ENCODE data around the gene RAB10.

RAB10 gene

DNA sequence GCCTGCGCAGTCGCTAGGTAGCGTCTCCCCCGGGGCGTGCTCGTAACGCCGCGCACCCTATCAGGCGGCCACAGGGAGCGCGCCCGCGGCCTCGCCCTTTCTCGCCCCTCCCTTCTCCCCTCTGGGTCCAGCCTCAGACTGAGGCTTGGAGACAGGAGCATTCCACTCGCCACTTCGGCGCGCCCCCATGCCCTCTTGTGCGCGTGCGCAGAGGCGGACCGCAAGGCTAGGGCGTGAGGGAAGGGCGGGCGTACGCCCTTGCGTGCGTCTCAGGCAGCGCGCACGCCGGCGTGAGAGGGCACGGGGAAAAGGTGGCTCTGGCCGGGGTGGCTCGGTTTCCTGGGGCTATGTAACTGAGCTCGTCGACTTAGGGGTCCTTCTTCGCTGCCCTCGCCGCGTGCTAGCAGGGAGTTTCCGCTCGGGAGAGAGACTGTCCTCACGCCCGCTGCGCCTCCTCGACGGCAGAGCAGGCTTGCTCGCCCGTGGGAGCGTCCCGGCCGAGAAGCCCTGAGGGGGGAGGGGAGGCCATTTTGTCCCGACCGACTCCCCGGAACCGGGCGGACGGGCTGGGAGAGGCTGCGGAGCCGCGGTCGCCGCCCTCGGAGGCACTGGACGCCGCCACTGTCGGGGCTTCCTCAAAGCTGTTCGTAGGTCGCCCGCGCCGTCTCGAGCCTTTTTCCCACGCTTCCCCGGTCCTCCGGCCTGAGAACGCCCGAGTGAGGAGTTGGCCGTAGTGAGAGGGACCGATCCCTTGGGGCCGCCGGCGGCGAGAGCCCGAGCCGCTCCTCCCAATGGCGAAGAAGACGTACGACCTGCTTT is at the start of gene RAB10:
RAB10 (plus strand) TSS at position 267 of the 819 bp plus-strand sequence; CDS start at position 792, 525 bp downstream.
- DNase-seq (ENCODE audit: low read depth): peak; percentile 96
- TF ChIP-seq, protein P1, sequence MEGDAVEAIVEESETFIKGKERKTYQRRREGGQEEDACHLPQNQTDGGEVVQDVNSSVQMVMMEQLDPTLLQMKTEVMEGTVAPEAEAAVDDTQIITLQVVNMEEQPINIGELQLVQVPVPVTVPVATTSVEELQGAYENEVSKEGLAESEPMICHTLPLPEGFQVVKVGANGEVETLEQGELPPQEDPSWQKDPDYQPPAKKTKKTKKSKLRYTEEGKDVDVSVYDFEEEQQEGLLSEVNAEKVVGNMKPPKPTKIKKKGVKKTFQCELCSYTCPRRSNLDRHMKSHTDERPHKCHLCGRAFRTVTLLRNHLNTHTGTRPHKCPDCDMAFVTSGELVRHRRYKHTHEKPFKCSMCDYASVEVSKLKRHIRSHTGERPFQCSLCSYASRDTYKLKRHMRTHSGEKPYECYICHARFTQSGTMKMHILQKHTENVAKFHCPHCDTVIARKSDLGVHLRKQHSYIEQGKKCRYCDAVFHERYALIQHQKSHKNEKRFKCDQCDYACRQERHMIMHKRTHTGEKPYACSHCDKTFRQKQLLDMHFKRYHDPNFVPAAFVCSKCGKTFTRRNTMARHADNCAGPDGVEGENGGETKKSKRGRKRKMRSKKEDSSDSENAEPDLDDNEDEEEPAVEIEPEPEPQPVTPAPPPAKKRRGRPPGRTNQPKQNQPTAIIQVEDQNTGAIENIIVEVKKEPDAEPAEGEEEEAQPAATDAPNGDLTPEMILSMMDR (IDR thresholded peaks at IDR 0.05; ENCODE audit: low read depth, low read length, missing control alignments): no peak
- peak within 1 kb of the TSS; percentile 62 for H3K4me3 ChIP-seq (ENCODE audit: low read depth, low read length)

DNA sequence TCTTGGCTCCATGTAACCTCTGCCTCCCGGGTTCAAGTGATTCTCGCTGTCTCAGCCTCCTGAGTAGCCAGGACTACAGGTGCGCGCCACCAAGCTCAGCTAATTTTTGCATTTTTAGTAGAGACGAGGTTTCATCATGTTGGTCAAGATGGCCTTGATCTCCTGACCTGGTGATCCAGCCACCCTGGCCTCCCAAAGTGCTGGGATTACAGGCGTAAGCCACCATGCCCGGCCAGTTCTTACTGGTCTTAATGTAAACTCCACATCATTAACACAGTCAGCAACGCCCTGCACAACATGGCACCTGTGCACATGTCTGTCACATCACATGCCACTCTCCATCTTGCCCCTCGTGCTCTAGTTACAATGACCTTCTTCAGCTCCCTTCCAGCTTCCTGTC is 45.8 kb upstream of the RAB10 start:
- H3K4me3 ChIP-seq (ENCODE audit: low read depth, low read length): no peak overlapping the region
- no peak for DNase-seq (ENCODE audit: low read depth)

DNA sequence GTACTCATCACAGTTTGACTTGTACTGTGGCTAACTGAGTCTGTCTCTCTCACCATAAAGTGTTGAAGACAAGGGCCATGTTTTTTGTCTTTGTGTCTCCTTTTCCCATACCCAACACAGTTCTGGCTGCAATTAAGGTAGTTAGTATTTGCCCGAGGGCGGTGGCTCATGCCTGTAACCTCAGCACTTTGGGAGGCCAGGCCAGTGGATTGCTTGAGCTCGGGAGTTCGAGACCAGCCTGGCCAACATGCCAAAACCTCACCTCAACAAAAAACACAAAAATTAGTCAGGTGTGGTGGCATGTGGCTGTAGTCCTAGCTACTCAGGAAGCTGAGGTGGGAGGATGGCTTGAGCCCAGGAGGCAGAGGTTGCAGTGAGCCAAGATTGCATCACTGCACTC is 44.7 kb upstream of the RAB10 start:
- H3K4me3 ChIP-seq (ENCODE audit: low read depth, low read length): no peak overlapping the region
- DNase-seq (ENCODE audit: low read depth): no peak
- TF ChIP-seq, protein P1 (IDR thresholded peaks at IDR 0.05; ENCODE audit: low read depth, low read length, missing control alignments): no peak

More for the DNA sequence above, 45.8 kb upstream of the RAB10 start:
- TF ChIP-seq, protein P1 (IDR thresholded peaks at IDR 0.05; ENCODE audit: low read depth, low read length, missing control alignments): no peak

DNA sequence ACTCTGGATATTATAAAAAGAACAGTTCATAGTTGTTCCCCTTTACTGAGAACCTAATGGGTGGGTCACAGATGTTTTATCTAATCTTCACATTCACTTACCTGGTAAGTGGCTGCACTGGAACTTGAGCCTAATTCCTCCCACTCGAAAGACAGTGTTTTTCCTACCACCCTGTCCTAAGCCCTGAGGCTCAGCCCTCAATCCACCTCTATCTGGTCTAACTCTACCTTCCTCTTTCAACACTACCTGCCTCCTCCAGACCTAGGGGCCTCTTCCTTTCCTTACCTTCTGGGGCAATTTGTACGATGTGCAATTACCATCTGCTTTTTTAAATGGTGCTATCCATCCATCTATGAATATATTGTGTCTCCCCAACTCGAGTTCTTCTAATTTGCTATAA is 41.9 kb upstream of the RAB10 start:
- H3K4me3 ChIP-seq (ENCODE audit: low read depth, low read length): no peak overlapping the region
- TF ChIP-seq, protein P1 (IDR thresholded peaks at IDR 0.05; ENCODE audit: low read depth, low read length, missing control alignments): no peak
- no peak for DNase-seq (ENCODE audit: low read depth)

DNA sequence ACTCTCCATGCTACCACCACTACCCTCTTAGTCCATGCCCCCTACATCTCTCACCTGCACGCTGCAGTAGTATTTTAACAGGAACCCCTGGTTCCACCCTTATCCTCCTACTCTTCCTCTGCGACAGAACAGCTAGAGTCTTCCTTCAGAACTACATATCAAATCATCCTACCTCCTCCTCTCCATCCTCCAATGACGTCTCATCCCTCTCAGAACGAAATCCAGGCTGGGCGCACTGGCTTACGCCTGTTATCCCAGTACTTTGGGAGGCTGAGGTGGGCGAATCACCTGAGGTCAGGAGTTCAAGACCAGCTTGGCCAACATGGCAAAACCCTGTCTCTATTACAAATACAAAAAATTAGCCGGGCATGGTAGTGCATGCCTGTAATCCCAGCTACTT is 41.3 kb upstream of the RAB10 start:
- no peak overlapping the region for H3K4me3 ChIP-seq (ENCODE audit: low read depth, low read length)
- TF ChIP-seq, protein P1 (IDR thresholded peaks at IDR 0.05; ENCODE audit: low read depth, low read length, missing control alignments): no peak
- no peak for DNase-seq (ENCODE audit: low read depth)

DNA sequence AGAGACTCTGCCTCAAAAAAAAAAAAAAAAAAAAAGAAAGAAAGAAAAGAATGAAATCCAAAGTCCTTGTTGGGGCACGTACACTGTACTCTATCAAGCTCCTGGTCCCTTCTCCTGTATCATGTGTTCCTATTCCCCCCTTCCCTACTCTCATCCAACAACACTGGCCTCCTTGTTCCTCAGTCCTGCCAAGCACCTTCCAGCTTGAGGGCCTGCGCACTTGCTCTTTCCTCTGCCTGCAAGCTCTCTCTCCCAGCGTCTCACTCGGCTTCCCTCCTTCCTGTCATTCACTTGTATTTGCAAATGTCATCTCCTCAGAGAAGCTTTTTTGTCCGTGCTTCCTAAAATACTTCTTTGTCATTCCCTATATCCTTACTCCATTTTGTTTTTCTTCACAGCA is 40.8 kb upstream of the RAB10 start:
- no peak overlapping the region for H3K4me3 ChIP-seq (ENCODE audit: low read depth, low read length)
- TF ChIP-seq, protein P1 (IDR thresholded peaks at IDR 0.05; ENCODE audit: low read depth, low read length, missing control alignments): no peak
- no peak for DNase-seq (ENCODE audit: low read depth)

DNA sequence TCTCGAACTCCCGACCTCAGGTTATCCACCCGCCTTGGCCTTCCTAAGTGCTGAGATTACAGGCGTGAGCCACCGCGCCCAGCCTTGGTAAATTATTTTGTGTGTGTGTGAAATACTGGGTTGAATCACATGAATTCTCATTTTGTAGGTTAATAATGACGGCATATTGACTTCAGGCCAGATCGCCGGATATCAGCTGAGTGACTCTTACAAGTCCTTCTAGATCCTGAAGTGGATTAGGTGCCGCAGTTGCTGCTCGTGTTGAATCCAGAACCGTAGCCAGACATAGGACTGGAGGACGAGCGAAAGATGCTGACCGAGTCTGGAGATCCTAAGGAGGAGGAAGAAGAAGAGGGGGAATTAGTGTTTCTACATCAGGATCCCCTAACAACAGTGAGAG is 39.4 kb upstream of the RAB10 start:
- H3K4me3 ChIP-seq (ENCODE audit: low read depth, low read length): no peak overlapping the region
- TF ChIP-seq, protein P1 (IDR thresholded peaks at IDR 0.05; ENCODE audit: low read depth, low read length, missing control alignments): no peak
- no peak for DNase-seq (ENCODE audit: low read depth)

Measured in GM12864 (cell line).